ENCODE results near the gene CDK5RAP2.

The CDK5RAP2 gene

DNA sequence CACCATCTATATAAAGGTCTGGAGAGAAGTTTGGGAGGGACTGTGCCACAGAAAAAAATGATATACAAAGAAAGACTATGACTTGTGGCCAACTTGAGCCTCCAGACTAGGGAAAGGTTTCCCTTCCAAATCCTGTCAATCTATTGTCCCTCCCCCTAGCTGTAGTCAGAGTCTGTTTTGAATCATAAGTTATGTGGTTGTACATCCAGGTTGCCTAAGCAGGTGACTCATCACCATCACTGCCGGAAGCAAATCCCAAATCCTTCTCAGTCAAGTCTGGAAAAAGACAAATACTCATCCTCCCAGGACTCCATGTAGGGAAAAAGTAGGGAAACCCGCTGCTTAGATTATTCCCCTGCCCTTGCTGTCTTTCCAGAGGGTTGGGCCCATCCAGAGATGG is 235.7 kb downstream of the CDK5RAP2 start:
- TF ChIP-seq, protein P1, sequence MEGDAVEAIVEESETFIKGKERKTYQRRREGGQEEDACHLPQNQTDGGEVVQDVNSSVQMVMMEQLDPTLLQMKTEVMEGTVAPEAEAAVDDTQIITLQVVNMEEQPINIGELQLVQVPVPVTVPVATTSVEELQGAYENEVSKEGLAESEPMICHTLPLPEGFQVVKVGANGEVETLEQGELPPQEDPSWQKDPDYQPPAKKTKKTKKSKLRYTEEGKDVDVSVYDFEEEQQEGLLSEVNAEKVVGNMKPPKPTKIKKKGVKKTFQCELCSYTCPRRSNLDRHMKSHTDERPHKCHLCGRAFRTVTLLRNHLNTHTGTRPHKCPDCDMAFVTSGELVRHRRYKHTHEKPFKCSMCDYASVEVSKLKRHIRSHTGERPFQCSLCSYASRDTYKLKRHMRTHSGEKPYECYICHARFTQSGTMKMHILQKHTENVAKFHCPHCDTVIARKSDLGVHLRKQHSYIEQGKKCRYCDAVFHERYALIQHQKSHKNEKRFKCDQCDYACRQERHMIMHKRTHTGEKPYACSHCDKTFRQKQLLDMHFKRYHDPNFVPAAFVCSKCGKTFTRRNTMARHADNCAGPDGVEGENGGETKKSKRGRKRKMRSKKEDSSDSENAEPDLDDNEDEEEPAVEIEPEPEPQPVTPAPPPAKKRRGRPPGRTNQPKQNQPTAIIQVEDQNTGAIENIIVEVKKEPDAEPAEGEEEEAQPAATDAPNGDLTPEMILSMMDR (IDR thresholded peaks at IDR 0.05; ENCODE audit: borderline replicate concordance, extremely low read depth, low read length, poor library complexity, severe bottlenecking), result no peak
- TF ChIP-seq EZH2 (IDR thresholded peaks at IDR 0.05; ENCODE audit: borderline replicate concordance, low read depth, low read length, severe bottlenecking), result no peak
- DNase-seq (no peak), ATAC-seq (ENCODE audit: insufficient read depth, low read depth) (no peak)
- H4K20me1 ChIP-seq (ENCODE audit: insufficient read depth, low read length), result no peaks in the 10 kb centered on the region
- H2AFZ ChIP-seq (ENCODE audit: low read depth, low read length), result no peak overlapping the region
- no peaks in the 10 kb centered on the region for H3K79me2 ChIP-seq (ENCODE audit: insufficient read depth, low read length)
- H3K27ac ChIP-seq (ENCODE audit: low read length), result no peak overlapping the region
- H3K9me3 ChIP-seq (ENCODE audit: insufficient read depth, low read length, severe bottlenecking), result no peaks in the 10 kb centered on the region
- no peak overlapping the region for H3K9ac ChIP-seq (ENCODE audit: low read depth, low read length)
- H3K4me1 ChIP-seq (ENCODE audit: insufficient read depth, low read length), result no peaks in the 10 kb centered on the region
- no peaks in the 10 kb centered on the region for H3K36me3 ChIP-seq (ENCODE audit: insufficient read depth, low read length)
- no peaks in the 10 kb centered on the region for H3K27me3 ChIP-seq (ENCODE audit: insufficient read depth, low read length, poor library complexity)
- no peak overlapping the region for H3K4me3 ChIP-seq (ENCODE audit: low read depth in 1 of 2, low read length in 2 of 2)
- no peak overlapping the region for H3K4me2 ChIP-seq (ENCODE audit: insufficient read depth, low read length)

DNA sequence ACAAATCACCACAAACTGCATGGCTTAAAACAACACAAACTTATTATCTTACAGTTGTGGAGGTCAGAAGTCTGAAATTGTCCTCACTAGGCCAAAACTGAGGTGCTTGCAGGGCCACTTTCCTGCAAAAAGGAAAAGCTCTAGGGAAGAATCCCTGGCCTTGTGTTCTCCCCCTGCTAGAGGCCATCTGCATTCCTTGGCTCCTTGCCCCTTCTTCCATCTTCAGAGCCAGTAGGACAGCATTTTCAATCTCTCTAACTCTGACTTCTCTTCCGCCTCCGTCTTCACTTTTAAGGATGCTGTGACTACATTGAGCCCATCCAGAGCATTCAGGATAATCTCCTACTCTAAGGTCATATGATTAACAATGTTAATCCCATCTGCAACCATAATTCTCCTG is 236.6 kb downstream of the CDK5RAP2 start:
- no peak for TF ChIP-seq EZH2 (IDR thresholded peaks at IDR 0.05; ENCODE audit: borderline replicate concordance, low read depth, low read length, severe bottlenecking)
- TF ChIP-seq, protein P1 (IDR thresholded peaks at IDR 0.05; ENCODE audit: borderline replicate concordance, extremely low read depth, low read length, poor library complexity, severe bottlenecking), result no peak
- no peak overlapping the region for H3K4me2 ChIP-seq (ENCODE audit: insufficient read depth, low read length)
- DNase-seq, result no peak
- H3K36me3 ChIP-seq (ENCODE audit: insufficient read depth, low read length), result no peaks in the 10 kb centered on the region
- ATAC-seq (ENCODE audit: insufficient read depth, low read depth), result no peak
- no peaks in the 10 kb centered on the region for H3K4me1 ChIP-seq (ENCODE audit: insufficient read depth, low read length)
- H3K9me3 ChIP-seq (ENCODE audit: insufficient read depth, low read length, severe bottlenecking), result no peaks in the 10 kb centered on the region
- H2AFZ ChIP-seq (ENCODE audit: low read depth, low read length), result no peak overlapping the region
- H3K27ac ChIP-seq (ENCODE audit: low read length), result no peak overlapping the region
- H3K9ac ChIP-seq (ENCODE audit: low read depth, low read length), result no peak overlapping the region
- no peaks in the 10 kb centered on the region for H4K20me1 ChIP-seq (ENCODE audit: insufficient read depth, low read length)
- H3K79me2 ChIP-seq (ENCODE audit: insufficient read depth, low read length), result no peaks in the 10 kb centered on the region
- no peak overlapping the region for H3K4me3 ChIP-seq (ENCODE audit: low read depth in 1 of 2, low read length in 2 of 2)
- H3K27me3 ChIP-seq (ENCODE audit: insufficient read depth, low read length, poor library complexity), result no peaks in the 10 kb centered on the region
